PFSK-1 (cell line): Measurements from ENCODE around the gene DPPA3.

Source experiments
- POLR2AphosphoS5 ChIP-seq: IDR thresholded peaks from 2 replicates; pipeline ENCODE4 v1.6.1; 2012; ENCODE audit warnings: low read depth, mild to moderate bottlenecking, control low read depth, low read length, moderate library complexity
- SIN3A ChIP-seq: IDR thresholded peaks from 2 replicates; pipeline ENCODE4 v1.6.1; 2012; ENCODE audit warnings: mild to moderate bottlenecking, low read length, moderate library complexity, borderline replicate concordance; ENCODE audit not compliant: insufficient read depth
- TAF1 ChIP-seq: IDR thresholded peaks from 2 replicates; pipeline ENCODE4 v1.6.1; 2012; ENCODE audit warnings: low read length, control low read depth, borderline replicate concordance; ENCODE audit not compliant: insufficient read depth

DNA sequence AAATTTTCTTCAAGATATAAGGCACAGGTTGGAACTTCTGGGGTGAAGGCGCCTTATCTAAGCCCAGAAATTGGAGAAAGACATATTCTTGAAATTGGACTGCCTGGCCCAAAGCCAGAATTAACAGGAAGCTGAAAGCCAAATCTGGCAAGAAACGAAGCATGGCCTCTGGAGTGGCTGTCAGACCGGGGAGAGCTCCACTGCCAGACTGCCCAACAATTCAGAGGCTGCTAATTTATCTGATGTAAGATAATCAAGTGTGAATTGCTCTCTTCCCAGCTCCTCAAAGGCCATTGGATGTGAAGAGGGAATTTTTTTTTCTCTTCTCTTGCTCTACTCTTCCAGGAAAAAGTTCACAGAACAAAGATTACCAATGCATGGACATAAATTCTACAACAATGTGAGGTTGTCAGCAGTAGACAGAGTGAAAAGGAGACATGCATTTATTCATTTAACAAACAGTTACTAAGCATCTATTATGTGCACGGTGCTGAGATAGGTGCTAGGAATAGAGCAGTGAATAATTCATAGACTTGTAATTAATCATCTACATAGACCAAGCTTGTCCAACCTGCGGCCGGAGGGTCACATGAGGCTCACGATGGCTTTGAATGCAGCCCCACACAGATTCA lies 15.6 kb upstream of the DPPA3 start, which contains the start of gene GDF3:
- TF ChIP-seq POLR2AphosphoS5: no peak
- no peak for TF ChIP-seq SIN3A
- no peak for TF ChIP-seq TAF1
